HepG2 (cell line): ENCODE data around the gene HDHD3. TPM values are rescaled to one million over a fixed set of nuclear protein-coding genes. Genes with fewer than 3 reads are reported as not detected.

Experiments
- ADNP ChIP-seq: sonication (generic); formaldehyde crosslinking; IDR thresholded peaks from 2 replicates; pipeline ENCODE4 v1.4.0; 2020; ENCODE audit warnings: missing genetic modification reagents
- AFF4 ChIP-seq: sonication (generic); formaldehyde crosslinking; IDR thresholded peaks from 2 replicates; pipeline ENCODE4 v1.4.0; 2020; ENCODE audit warnings: missing genetic modification reagents
- ETV6 ChIP-seq: sonication (generic); formaldehyde crosslinking; conservative IDR thresholded peaks from 2 replicates; pipeline ENCODE4 v1.4.0; 2020; ENCODE audit warnings: missing genetic modification reagents
- GABPB1 ChIP-seq: IDR thresholded peaks from 2 replicates; pipeline ENCODE4 v1.6.1; 2016; ENCODE audit warnings: mild to moderate bottlenecking, missing genetic modification reagents, moderate library complexity, missing compliant biosample characterization
- GMEB2 ChIP-seq: IDR thresholded peaks from 2 replicates; pipeline ENCODE4 v1.6.1; 2016; ENCODE audit warnings: missing biosample characterization, missing genetic modification reagents, low read depth
- GRHL1 ChIP-seq: sonication (generic); formaldehyde crosslinking; conservative IDR thresholded peaks from 2 replicates; pipeline ENCODE4 v1.8.0; 2022; ENCODE audit warnings: missing genetic modification reagents
- KDM5B ChIP-seq: sonication (generic); formaldehyde crosslinking; IDR thresholded peaks from 2 replicates; pipeline ENCODE4 v1.4.0; 2020; ENCODE audit warnings: missing genetic modification reagents, mild to moderate bottlenecking, borderline replicate concordance
- NCOA2 ChIP-seq: sonication (generic); formaldehyde crosslinking; IDR thresholded peaks from 2 replicates; pipeline ENCODE4 v1.8.0; 2022; ENCODE audit warnings: inconsistent platforms
- RXRA ChIP-seq: sonication (generic); formaldehyde crosslinking; IDR thresholded peaks from 2 replicates; pipeline ENCODE4 v1.5.1; 2020; ENCODE audit warnings: missing genetic modification reagents
- SMYD3 ChIP-seq: sonication (generic); formaldehyde crosslinking; IDR thresholded peaks from 2 replicates; pipeline ENCODE4 v1.8.1; 2023; ENCODE audit warnings: mild to moderate bottlenecking, missing genetic modification reagents
- TCF7 ChIP-seq: sonication (generic); IDR thresholded peaks from 2 replicates; pipeline ENCODE4 v1.6.1; 2016; ENCODE audit warnings: antibody characterized with exemption, low read depth
- ZFP90 ChIP-seq: sonication (generic); formaldehyde crosslinking; IDR thresholded peaks from 2 replicates; pipeline ENCODE4 v1.8.0; 2022; ENCODE audit warnings: missing genetic modification reagents, mild to moderate bottlenecking, inconsistent platforms, borderline replicate concordance
- ZFX ChIP-seq: sonication (generic); formaldehyde crosslinking; IDR thresholded peaks from 2 replicates; pipeline ENCODE4 v1.4.0; 2020; ENCODE audit warnings: mild to moderate bottlenecking, low read depth, missing genetic modification reagents, moderate library complexity
- ZMYM2 ChIP-seq: sonication (generic); formaldehyde crosslinking; IDR thresholded peaks from 2 replicates; pipeline ENCODE4 v1.8.0; 2022; ENCODE audit warnings: mild to moderate bottlenecking, missing genetic modification reagents
- ZMYM3 ChIP-seq: sonication (generic); formaldehyde crosslinking; IDR thresholded peaks from 2 replicates; pipeline ENCODE4 v1.5.1; 2020; ENCODE audit warnings: mild to moderate bottlenecking, missing genetic modification reagents
- ZNF383 ChIP-seq: sonication (generic); formaldehyde crosslinking; IDR thresholded peaks from 2 replicates; pipeline ENCODE4 v1.4.0; 2020; ENCODE audit warnings: missing genetic modification reagents, mild to moderate bottlenecking, borderline replicate concordance
- ZNF501 ChIP-seq: sonication (generic); formaldehyde crosslinking; IDR thresholded peaks from 2 replicates; pipeline ENCODE4 v1.5.1; 2020; ENCODE audit warnings: mild to moderate bottlenecking, moderate library complexity, missing genetic modification reagents
- ZNF580 ChIP-seq: IDR thresholded peaks from 2 replicates; pipeline ENCODE4 v1.6.1; 2016; ENCODE audit warnings: low read depth, borderline replicate concordance
- ZNF639 ChIP-seq: conservative IDR thresholded peaks from 2 replicates; pipeline ENCODE4 v1.6.1; 2018; ENCODE audit warnings: missing genetic modification reagents
- ZNF709 ChIP-seq: sonication (generic); formaldehyde crosslinking; IDR thresholded peaks from 2 replicates; pipeline ENCODE4 v1.5.0; 2020; ENCODE audit warnings: mild to moderate bottlenecking, missing genetic modification reagents
- ZNF883 ChIP-seq: sonication (generic); formaldehyde crosslinking; IDR thresholded peaks from 2 replicates; pipeline ENCODE4 v1.5.1; 2020; ENCODE audit warnings: mild to moderate bottlenecking, missing genetic modification reagents; ENCODE audit errors: not compliant biosample characterization
- polyA plus RNA-seq, 8 experiments: library from polyadenylated mRNA; depleted of rRNA in 3 of 8; stranded (reverse) in 7 of 8; unstranded in 1 of 8; fragments of >200 nt; fragmentation: Illumina TruSeq in 4 of 8; extraction: Trizol in 4 of 8; gene quantifications; 2 replicates each; pipeline versions ENCODE4 v1.2.1 to v1.2.3, GENCODE V29; 2011 to 2016; ENCODE audit warnings: low read depth in 4 of 8, missing spikeins in 1 of 8, mixed read lengths in 1 of 8; ENCODE audit not compliant: insufficient read depth in 1 of 8
- total RNA-seq, 5 experiments: library from RNA; depleted of rRNA; stranded (reverse); fragments of >200 nt; fragmentation: Illumina TruSeq; extraction: Trizol; gene quantifications; 2 replicates each; pipeline ENCODE4 v1.2.3, GENCODE V29; 2016; ENCODE audit warnings: low read depth in 1 of 5

The HDHD3 gene
- total and polyA plus RNA-seq, 2 of the 13 experiments (the other 11 are each of a cell fraction or from before 2014, with no cell fraction given): 23.1 to 38.5 TPM

- TF ChIP-seq RXRA (peak; percentile 80), ZNF709 (CRISPR knock-in tag) (no peak; the same call in 1 of the 2 replicates), ZNF883 (CRISPR knock-in tag) (peak; percentile 26), ZNF383 (CRISPR knock-in tag) (0 out of 2 replicates have a peak, but pooled peaks have one; percentile 77), ZMYM2 (CRISPR knock-in tag) (peak; percentile 25; the same call in 1 of the 2 replicates), ZFX (CRISPR knock-in tag) (peak; percentile 86), ETV6 (CRISPR knock-in tag) (no peak; the same call in 1 of the 2 replicates), ZNF501 (CRISPR knock-in tag) (peak; percentile 93), AFF4 (CRISPR knock-in tag) (0 out of 2 replicates have a peak, but pooled peaks have one; percentile 35), SMYD3 (peak; percentile 72), GMEB2 (CRISPR knock-in tag) (peak; percentile 72; the same call in 1 of the 2 replicates), ZNF580 (CRISPR knock-in tag) (peak; percentile 94; the same call in 1 of the 2 replicates), GRHL1 (CRISPR knock-in tag) (no peak), TCF7 (no peak), ZMYM3 (peak; percentile 83), ADNP (CRISPR knock-in tag) (no peak), ZFP90 (CRISPR knock-in tag) (peak; percentile 89; the same call in 1 of the 2 replicates), GABPB1 (CRISPR knock-in tag) (peak; percentile 91), ZNF639 (CRISPR knock-in tag) (peak; percentile 95), NCOA2 (peak; percentile 62), KDM5B (CRISPR knock-in tag) (peak; percentile 91)
Observed at GRCh38 chr9:113410207-113410864, 33.5 kb upstream of the HDHD3 start, which contains the start of the genes C9orf43 and POLE3 (continued).
